ENCODE results near the gene FANCC. TPM values are rescaled to one million over a fixed set of nuclear protein-coding genes. Genes with fewer than 3 reads are reported as not detected.
A peak's percentile ranks its signal among the peaks of the same experiment; 100 is the strongest.

Gene FANCC
- total and polyA plus RNA-seq, 10 donors = 0.89 to 9.7 (median 6.6) TPM

- peaks cover 0 to 73% (median 4%) of the 10 kb centered on the region in 6 donors for H3K36me3 ChIP-seq
- WGBS, 5 donors = 60 to 82% (median 75%) methylated on average over 19 to 20 of the region's 20 CpGs
- DNase-seq = no peak
- peaks cover 0 to 31% (median 7%) of the 10 kb centered on the region in 6 donors for H3K4me1 ChIP-seq
- peak in 1 of 3 donors; percentile 11 for TF ChIP-seq POLR2AphosphoS5 (IDR thresholded peaks at IDR 0.05)
- TF ChIP-seq POLR2A (IDR thresholded peaks at IDR 0.05) = no peak
- no peak overlapping the region for H3K4me3 ChIP-seq
- H3K27ac ChIP-seq = peak overlapping the region in 4 of 8 donors; percentile 2 to 26 (median 18)
- H3K9me3 ChIP-seq = no peaks in the 10 kb centered on the region
- no peaks in the 10 kb centered on the region for H3K27me3 ChIP-seq (replicated peaks in 1 of 7)
- intact Hi-C loops (cut with DNase I; ENCODE audit: low total_unique reads) = no loop called here
These were observed 213.5 kb downstream of the FANCC start for GRCh38 chr9:95103871-95104580.

- intact Hi-C loops (cut with DNase I; ENCODE audit: low total_unique reads) = no loop called here
- 77 to 94% (median 87%) methylated on average over 14 to 15 of the region's 15 CpGs for WGBS, 5 donors
- peaks cover 0 to 73% (median 4%) of the 10 kb centered on the region in 6 donors for H3K36me3 ChIP-seq
- no peaks in the 10 kb centered on the region for H3K9me3 ChIP-seq
- H3K27me3 ChIP-seq (replicated peaks in 1 of 7) = no peaks in the 10 kb centered on the region
- peak overlapping the region in 2 of 8 donors; percentile 2 to 15 for H3K27ac ChIP-seq
- H3K4me3 ChIP-seq = no peak overlapping the region
- TF ChIP-seq CTCF (IDR thresholded peaks at IDR 0.05 in 8 of 11, conservative IDR thresholded peaks at IDR 0.05 in 3 of 11) (no peak), POLR2A (IDR thresholded peaks at IDR 0.05) (no peak), POLR2AphosphoS5 (IDR thresholded peaks at IDR 0.05) (peak in 2 of 3 donors; percentile 44 to 45)
- no peak for DNase-seq
- H3K4me1 ChIP-seq = peaks cover 0 to 34% (median 10%) of the 10 kb centered on the region in 6 donors
These were observed 214.2 kb downstream of the FANCC start for GRCh38 chr9:95103281-95103771.

- DNase-seq = no peak
- Histone ChIP-seq H3K4me1 (peaks cover 0 to 34% (median 10%) of the 10 kb centered on the region in 6 donors), H3K9me3 (no peaks in the 10 kb centered on the region), H3K36me3 (peaks cover 0 to 66% (median 4%) of the 10 kb centered on the region in 6 donors), H3K27me3 (replicated peaks in 1 of 7) (no peaks in the 10 kb centered on the region), H3K4me3 (no peak overlapping the region), H3K27ac (peak overlapping the region in 1 of 8 donors; percentile 25)
- intact Hi-C loops (cut with DNase I; ENCODE audit: low total_unique reads) = no loop called here
- 86 to 89% (median 88%) methylated on average over 16 to 18 of the region's 18 CpGs for WGBS, 5 donors
- TF ChIP-seq POLR2A (IDR thresholded peaks at IDR 0.05) (no peak), POLR2AphosphoS5 (IDR thresholded peaks at IDR 0.05) (peak in 1 of 3 donors; percentile 7)
These were observed 214.9 kb downstream of the FANCC start for GRCh38 chr9:95102572-95102971.

- no peaks in the 10 kb centered on the region for H3K27me3 ChIP-seq (replicated peaks in 1 of 7)
- H3K4me1 ChIP-seq = peaks cover 0 to 34% (median 10%) of the 10 kb centered on the region in 6 donors
- no peak for TF ChIP-seq POLR2AphosphoS5 (IDR thresholded peaks at IDR 0.05)
- no peak for TF ChIP-seq POLR2A (IDR thresholded peaks at IDR 0.05)
- no peak for TF ChIP-seq CTCF (IDR thresholded peaks at IDR 0.05 in 8 of 11, conservative IDR thresholded peaks at IDR 0.05 in 3 of 11)
- no peak overlapping the region for H3K4me3 ChIP-seq
- intact Hi-C loops (cut with DNase I; ENCODE audit: low total_unique reads) = no loop called here
- no peak for DNase-seq
- no peak overlapping the region for H3K27ac ChIP-seq
- H3K9me3 ChIP-seq = no peaks in the 10 kb centered on the region
- whole genome bisulfite sequencing, 5 donors = 88 to 95% (median 90%) methylated on average over 8 of the region's 8 CpGs
- H3K36me3 ChIP-seq = peaks cover 0 to 63% (median 4%) of the 10 kb centered on the region in 6 donors
These were observed 215.5 kb downstream of the FANCC start for GRCh38 chr9:95102001-95102433.

GRCh38 chr9:95101326-95101725, 216.2 kb downstream of the FANCC start:
- intact Hi-C loops (cut with DNase I; ENCODE audit: low total_unique reads) = no loop called here
- TF ChIP-seq CTCF (IDR thresholded peaks at IDR 0.05 in 8 of 11, conservative IDR thresholded peaks at IDR 0.05 in 3 of 11) (no peak), POLR2AphosphoS5 (IDR thresholded peaks at IDR 0.05) (peak in 1 of 3 donors; percentile 13)
- Histone ChIP-seq H3K9me3 (no peaks in the 10 kb centered on the region), H3K27ac (no peak overlapping the region), H3K36me3 (peaks cover 0 to 62% (median 2%) of the 10 kb centered on the region in 6 donors), H3K4me1 (peaks cover 0 to 34% (median 10%) of the 10 kb centered on the region in 6 donors), H3K27me3 (replicated peaks in 1 of 7) (no peaks in the 10 kb centered on the region), H3K4me3 (no peak overlapping the region)
- WGBS, 5 donors = 95 to 98% (median 97%) methylated on average over 11 to 12 of the region's 12 CpGs
- DNase-seq = no peak

Measured in spleen (tissue), 11 donors.